HG03558 (cell line): ENCODE measurements around the gene PUM2.

Experiments used
- ATAC-seq: cut with Tn5 transposase; IDR thresholded peaks from one replicate; pipeline ENCODE4 v1.9.1; 2021; ENCODE audit warnings: moderate number of reproducible peaks; ENCODE audit not compliant: unreplicated experiment; ENCODE audit errors: extremely low read depth

PUM2 gene

GRCh38 chr2:20220806-20221554, 129.7 kb downstream of the PUM2 start:
- no peak for ATAC-seq

GRCh38 chr2:20219763-20220380, 130.8 kb downstream of the PUM2 start:
- no peak for ATAC-seq

GRCh38 chr2:20218331-20219320, 132.0 kb downstream of the PUM2 start:
- no peak for ATAC-seq

GRCh38 chr2:20217041-20217970, 133.3 kb downstream of the PUM2 start:
- ATAC-seq: no peak

GRCh38 chr2:20216130-20217025, 134.3 kb downstream of the PUM2 start:
- ATAC-seq: no peak

- no peak for ATAC-seq
These were observed 135.2 kb downstream of the PUM2 start for GRCh38 chr2:20215183-20216040.

- no peak for ATAC-seq
These were observed 136.0 kb downstream of the PUM2 start for GRCh38 chr2:20214566-20215182.

- ATAC-seq: no peak
These were observed 136.7 kb downstream of the PUM2 start for GRCh38 chr2:20213651-20214565.

GRCh38 chr2:20212871-20213503, 137.7 kb downstream of the PUM2 start:
- no peak for ATAC-seq

GRCh38 chr2:20212459-20212870, 138.2 kb downstream of the PUM2 start:
- peak; percentile 41 for ATAC-seq

GRCh38 chr2:20211860-20212458, 138.7 kb downstream of the PUM2 start:
- peak; percentile 7 for ATAC-seq

- ATAC-seq: no peak
These were observed 139.2 kb downstream of the PUM2 start for GRCh38 chr2:20211420-20211819.

GRCh38 chr2:20210462-20210861, 140.2 kb downstream of the PUM2 start:
- ATAC-seq: no peak

GRCh38 chr2:20209373-20210109, 141.1 kb downstream of the PUM2 start:
- no peak for ATAC-seq

GRCh38 chr2:20208476-20208859, 142.2 kb downstream of the PUM2 start:
- no peak for ATAC-seq
